ENCODE measurements around the gene LRRTM2.
"Not testable (repeated sequence)": the region's sequence is repeated elsewhere in the genome, so short reads cannot be mapped to it uniquely, and the experiment has no call there.

LRRTM2 gene, protein sequence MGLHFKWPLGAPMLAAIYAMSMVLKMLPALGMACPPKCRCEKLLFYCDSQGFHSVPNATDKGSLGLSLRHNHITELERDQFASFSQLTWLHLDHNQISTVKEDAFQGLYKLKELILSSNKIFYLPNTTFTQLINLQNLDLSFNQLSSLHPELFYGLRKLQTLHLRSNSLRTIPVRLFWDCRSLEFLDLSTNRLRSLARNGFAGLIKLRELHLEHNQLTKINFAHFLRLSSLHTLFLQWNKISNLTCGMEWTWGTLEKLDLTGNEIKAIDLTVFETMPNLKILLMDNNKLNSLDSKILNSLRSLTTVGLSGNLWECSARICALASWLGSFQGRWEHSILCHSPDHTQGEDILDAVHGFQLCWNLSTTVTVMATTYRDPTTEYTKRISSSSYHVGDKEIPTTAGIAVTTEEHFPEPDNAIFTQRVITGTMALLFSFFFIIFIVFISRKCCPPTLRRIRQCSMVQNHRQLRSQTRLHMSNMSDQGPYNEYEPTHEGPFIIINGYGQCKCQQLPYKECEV

DNA sequence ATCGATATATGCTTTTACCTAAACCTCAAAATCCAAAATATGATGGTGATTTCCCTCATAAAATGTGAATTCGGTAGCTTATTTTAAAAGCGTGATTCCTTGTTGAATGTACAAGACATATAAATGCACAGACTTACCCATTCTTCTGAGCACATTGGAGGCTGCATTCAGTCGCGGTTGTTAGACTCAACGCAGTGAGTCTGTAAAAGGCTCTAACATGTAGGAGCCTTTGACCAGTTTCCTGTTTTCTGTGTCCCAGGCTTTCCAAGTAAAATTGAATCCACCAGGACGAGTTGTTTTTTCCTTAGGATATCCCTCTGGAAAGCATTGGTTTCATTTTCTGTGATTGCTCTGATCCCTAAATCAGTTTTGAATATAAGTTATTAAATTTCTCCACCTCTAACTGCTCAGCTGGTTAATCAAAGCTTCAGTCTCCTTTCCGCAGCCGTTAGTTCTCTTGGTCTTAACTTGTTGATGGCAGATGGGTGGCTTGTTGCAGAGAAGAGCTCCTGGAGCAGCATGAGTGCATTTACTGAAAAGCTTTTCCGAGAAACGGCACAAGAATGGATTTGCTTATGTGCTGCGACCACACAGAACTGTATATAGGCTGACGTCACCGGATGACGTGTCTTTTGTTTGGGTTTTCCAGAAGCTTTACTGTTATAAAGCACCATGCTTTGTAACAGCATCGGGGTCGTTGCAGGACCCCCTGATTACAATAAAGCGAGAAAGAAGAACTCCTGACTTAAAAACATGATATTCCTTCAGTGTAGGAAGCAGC is at the start of gene LRRTM2:
Gene LRRTM2, minus strand, starts transcription at position 565 of the 781 bp plus-strand sequence. Its CDS starts 424 bp downstream, at position 141.
- DNase-seq (ENCODE audit: low read depth), result no peak

DNA sequence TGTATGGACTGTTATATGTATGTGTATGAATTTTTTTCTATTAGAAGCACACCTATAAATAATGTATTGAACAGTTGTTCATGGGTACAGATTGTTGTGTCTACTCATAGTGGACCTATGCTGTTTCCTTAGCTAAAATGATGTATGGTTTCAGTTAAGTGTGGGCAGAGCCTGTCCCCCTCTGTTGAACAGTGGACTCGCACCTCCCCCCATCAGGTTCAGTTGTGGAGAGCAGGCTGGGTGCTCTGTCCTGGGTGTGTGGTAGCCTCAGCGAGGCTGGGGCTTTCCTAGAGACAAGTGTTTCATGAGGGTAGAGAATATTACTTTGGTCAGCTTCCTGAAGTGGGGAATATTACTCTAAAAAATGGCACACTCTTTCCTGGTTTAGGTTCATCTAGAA is 47.4 kb upstream of the LRRTM2 start:
- DNase-seq (ENCODE audit: low read depth), result no peak

DNA sequence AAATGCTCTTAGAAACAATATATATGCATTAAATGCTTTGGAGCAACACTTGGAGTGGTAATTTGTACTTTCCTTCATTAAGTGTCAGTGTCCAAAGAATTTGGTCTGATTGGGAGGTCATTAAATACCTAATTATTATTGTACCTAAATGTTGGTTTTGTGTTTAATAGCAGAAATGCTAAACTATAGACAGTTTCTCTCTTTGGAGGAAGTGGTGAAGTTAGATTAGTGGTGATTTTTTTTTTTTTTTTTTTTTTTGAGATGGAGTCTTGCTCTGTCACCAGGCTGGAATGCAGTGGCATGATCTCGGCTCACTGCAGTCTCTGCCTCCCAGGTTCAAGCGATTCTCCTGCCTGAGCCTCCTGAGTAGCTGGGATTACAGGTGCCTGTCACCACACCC is 46.2 kb upstream of the LRRTM2 start:
- not testable (repeated sequence) for DNase-seq (ENCODE audit: low read depth)

DNA sequence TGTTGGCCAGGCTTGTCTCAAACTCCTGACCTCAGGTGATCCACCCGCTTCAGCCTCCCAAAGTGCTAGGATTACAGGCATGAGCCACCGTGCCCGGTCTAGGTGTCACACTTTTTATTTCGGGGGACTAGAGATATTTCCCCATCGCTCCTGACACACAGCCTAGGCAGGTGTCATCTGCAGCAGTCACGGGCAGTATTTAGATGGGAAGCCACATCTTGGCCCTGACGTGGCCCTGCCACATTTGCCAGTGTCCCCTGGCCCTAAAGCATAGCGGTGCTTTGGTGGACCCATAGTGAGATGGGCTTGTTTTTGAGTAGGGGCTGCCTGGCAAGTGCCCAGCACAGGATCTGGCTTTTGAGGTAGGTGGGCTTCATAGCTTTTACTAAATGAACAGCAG is 45.0 kb upstream of the LRRTM2 start:
- no peak for DNase-seq (ENCODE audit: low read depth)

DNA sequence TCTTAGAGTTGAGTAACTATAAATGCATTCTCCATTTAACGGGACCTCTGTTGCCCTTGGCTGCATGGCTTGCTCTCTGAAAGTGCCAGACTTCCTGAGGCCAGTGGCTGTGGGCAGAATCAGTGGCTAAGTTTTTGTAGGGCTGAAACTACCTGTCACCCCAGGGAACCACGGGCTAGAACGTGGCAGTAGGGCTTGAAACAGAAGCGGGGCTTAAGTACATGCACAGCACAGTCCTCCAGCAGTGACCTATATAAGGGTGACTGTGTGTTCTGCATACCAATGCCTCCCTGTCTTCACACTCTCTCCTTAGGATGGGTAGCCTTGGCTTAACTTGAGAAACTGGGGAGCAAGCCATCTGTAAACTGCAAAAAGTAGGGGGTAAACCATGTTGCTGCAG is 43.6 kb upstream of the LRRTM2 start:
- no peak for DNase-seq (ENCODE audit: low read depth)

DNA sequence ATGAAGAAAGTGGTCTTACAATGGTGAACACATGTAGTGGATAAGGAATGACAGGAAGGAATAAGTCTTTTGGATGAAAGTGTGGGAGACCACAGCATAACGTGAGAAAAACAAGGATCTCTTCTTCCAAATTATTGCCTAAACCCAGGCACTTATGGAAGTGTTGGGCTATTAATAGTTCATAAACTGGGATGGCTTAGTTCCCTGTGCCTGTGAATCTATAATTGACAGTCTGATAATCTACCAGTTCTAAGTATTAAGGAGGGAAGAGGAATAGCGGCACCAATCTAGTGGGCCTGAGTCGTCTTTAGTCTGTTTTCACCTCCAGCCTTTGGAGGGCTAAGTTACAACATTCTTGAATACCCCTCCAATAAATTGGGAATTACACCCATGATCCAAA is 39.2 kb upstream of the LRRTM2 start:
- DNase-seq (ENCODE audit: low read depth), result no peak

DNA sequence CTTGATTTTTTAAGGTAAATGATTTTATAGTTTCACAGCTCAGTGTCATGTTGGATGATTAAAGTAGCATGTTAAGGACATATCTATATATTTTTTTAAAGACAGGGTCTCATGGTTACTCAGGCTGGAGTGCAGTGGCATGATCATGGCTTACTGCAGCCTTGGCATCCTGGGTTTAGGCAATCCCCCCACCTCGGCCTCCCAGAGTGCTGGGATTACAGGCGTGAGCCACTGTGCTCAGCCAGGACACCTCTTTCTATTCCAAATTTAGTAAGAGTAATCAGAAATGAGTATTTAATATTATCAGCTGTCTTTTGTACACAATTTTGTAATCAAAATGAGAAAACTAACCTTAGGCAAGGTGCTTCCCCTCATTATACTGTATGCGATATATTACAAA is 38.6 kb upstream of the LRRTM2 start:
- DNase-seq (ENCODE audit: low read depth), result no peak

DNA sequence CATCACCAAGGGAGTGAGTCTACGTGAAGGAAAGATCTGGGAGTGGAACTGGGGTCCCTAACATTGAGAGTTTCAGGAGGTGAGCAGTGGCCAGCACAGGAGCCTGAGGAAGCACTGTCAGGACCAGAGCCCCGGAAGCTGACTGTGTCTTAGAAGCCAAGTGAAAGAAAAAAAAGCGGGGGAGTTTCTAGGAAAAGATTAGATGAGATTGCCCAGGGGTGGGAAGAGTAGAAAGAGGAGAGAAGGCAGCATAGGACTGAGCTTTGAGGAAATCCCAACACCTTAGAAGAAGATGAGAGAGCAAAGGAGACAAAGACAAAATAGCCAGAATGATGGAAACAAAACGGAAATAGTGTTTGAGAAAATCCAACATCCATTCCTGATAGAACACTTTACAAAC is 37.0 kb upstream of the LRRTM2 start:
- DNase-seq (ENCODE audit: low read depth), result no peak

DNA sequence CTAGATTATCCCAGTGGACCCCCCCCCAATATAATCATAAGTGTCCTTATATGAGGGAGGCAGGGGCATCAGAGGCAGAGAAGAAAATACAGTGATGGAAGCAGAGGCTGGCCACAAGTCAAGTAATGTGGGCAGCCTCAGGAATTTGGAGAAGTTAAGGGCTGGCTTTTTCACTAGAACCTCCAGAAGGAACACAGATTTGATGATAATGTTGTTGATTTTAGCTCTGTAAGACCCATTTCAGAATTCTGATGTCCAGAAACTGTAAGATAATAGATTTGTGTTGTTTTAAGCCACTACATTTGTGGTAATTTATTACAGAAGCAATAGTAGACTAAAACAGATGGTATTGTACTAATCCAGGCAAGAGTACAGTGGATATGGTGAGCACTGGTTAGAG is 36.3 kb upstream of the LRRTM2 start:
- no peak for DNase-seq (ENCODE audit: low read depth)

DNA sequence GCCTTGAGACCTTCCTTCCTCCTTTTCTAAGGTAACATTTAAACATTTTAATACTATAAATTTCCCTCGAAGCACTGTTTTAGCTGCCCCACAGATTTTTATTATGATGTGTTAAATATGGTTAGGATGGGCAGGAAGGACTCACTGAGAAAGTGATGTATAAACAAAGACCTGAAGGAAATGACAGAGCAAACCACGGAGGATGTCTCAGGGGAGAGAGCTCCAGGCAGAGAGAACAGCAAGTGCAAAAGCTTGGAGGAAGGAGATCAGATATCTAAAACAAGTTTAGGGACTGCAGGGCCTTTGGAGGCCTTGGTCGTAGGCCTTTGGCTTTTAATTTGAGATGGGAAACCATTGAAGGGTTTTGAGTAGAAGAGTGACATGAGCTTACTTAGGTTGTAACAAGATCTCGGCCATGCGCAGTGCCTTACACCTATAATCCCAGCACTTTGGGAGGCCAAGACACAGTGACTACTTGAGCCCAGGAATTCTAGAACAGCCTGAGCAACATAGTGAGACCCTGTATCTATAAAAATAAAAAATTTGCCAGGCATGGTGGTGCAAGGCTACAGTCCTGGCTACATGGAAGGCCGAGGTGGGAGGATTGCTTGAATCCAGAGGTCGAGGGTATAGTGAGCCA is 35.5 kb upstream of the LRRTM2 start:
- DNase-seq (ENCODE audit: low read depth), result no peak

DNA sequence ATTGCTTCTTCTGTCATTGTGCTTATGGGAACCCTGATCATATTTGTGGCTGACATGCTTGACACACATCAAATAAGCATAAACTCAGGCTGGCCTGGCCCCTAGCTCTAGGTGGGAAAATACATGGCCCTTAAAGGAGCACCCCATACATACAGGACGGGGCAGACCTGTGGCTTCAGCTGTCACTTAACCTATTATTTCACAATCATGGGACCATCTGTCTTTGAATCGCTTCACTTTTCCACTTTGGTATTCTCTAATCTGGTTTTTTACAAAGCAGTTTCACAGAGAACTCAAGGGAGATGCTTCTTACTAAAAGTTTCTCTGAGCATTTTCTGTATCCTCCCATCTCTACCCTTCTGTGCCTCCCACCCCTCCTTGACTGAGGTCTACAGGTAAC is 34.6 kb upstream of the LRRTM2 start:
- no peak for DNase-seq (ENCODE audit: low read depth)

DNA sequence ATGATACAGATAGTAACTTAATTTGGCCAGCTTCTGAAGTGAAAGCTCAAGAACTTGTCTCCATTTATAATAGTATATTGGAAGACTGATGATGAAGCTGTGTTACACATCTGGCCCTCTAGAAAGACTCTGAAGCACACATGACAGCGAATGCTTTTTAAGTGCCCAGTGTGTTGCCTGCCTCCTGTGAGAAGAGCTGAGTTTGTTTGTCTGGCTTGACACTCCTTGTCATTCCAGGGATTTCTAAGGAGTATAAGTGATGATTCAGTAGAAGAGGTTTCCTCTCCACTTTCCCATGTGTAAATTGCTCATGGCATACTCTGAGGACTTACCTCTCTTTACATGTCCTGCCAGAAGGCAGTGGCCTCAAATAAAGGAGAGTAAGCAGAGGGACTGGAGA is 30.4 kb upstream of the LRRTM2 start:
- no peak for DNase-seq (ENCODE audit: low read depth)

DNA sequence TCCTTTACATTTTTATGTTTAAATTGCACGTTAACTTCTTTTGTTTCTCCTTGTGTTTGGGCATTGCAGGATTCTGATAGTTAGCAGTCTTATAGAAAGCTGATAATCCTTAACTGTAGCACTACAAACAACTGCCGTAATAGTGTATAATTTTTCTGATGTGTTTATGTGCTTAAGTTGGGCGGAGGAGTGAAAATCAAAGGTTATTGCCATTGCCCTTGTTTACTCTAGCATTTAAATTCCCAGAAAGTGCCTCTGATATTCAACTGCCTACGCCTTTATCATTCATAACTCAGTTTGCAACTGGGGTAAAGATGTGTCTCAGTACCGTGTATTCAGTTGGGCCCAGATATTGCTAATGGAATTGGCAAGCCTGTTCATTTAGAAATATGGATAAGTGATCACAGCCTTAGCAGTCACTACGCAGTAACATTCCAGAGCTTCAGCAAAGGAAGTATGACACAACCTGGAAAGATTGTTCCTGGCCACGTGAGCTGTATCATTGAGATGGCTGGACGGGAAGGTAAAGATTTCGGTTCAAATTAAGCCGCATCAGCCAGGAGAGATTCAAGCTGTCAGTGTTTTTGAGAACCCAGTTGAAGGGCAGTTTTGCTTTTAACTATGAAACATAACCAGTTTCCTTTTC is 28.1 kb upstream of the LRRTM2 start:
- no peak for DNase-seq (ENCODE audit: low read depth)

DNA sequence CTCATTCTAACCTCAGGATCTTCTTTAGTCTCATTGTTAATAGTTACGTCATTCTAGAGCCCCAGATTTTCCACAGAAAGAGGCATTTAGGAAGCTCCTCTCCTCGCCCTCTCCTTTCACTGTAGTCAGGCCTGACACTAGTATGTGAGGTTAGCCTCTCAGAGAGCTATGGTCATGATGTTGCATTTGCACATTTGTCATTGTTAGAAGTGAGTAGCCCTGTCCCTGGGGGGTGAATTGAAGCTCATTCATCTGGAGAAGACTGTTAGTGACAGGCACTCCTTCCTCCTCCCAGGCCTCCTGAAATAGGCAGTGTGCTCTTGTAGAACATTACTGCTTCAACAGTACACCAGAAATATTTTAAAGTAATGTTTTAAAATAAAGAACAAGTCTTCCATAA is 26.6 kb upstream of the LRRTM2 start:
- no peak for DNase-seq (ENCODE audit: low read depth)

DNA sequence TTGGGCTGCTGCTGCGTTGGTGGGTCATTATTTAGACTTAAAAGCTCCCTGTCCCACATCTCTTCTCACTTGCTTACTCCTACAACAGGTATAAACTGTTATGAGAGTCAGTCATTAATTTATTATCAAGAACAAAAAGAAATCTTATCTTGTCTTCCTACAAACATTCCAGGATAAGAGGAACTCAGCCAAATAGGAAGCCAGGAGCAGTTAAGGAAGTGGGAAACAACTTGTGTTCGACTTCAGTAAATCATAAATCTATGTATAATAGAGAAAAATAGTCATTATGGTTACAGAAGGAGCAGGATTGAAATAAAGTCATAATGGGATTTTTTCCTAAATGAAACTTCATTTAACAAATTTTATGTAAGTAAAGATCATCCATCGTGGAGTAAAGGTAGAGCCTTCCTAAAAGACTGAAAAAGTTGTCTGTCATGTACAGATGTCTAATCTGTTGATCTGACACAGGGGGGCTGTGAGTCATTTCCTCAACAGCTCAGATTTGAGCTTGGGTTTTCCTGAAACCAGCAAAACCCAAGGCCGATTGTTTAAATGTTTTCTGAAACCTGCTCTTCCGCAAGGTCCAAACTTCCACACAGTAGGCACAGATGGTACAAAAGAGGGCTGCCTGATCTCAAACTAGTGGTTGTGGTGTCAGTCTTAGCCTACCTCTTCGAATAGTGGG is 25.3 kb upstream of the LRRTM2 start:
- DNase-seq (ENCODE audit: low read depth), result no peak

DNA sequence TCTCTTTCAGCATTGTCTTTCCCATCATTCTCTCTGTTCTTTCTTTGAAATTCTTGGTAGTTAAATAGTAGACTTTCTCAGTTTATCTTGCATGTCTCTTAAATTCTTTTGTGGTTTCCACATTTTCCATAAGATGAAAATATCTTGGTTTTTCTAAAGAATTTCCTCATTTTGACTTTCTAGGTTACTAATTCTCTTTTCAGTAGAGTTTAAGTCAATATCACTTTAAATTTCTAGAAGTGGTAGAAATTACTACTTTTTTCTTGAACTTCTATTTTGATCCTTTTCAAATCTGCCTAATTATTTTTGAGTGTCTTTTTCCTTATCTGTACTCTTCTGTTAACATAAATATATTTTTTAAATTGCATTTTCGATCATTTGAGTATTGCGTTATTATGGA is 23.6 kb upstream of the LRRTM2 start:
- DNase-seq (ENCODE audit: low read depth), result no peak

DNA sequence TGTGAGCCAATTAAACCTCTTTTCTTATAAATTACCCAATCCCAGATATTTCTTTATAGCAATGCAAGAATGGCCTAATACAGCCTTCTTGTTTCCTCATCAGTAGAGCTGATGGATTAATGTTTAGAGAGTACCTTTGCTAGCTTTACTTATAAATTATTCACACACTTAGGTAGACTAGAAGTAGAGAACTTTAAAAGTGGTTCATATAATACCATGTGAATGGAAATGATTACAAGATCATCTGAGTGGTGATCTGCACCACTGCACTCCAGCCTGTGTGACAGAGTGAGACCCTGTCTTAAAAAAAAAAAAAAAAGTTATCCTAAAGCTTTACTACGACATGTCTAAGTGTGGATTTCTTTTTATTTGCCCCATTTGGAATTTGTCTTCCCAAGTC is 23.2 kb upstream of the LRRTM2 start:
- DNase-seq (ENCODE audit: low read depth), result no peak

DNA sequence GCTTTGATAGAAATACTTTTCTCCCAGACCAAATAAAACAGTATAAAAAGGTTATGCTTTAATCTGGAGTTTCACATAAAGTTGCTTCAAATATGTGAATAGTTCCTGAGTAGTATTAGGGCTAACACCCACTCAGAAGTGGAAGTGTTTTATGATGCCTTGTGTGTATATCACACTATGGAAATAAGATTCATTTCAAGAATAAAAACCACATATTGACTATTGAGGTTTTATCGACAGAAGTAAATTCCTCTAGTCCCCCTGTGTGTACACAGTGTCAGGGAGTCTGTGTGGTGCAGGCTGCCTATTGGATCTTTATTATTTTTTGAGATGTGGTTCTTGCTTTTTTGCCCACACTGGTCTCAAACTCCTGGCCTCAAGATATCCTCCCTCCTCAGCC is 20.8 kb upstream of the LRRTM2 start:
- no peak for DNase-seq (ENCODE audit: low read depth)

DNA sequence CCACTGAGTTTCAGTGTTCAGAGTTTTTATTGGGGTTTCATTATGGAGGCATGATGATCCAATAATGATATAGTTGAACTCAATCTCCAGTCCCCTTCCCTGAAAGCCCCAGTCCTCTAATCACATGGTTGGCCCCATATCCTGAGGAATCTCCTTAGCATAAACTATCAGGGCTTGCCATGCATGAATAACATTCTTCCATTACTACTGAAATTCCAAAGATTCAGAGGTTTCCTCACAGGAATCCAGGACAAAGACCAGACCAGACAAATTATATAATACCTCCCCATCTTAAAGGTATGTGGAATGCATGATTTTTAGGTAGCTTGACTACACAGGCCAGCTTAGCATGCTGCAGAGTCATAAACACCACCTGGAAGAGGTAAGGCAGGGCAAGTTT is 15.5 kb upstream of the LRRTM2 start:
- no peak for DNase-seq (ENCODE audit: low read depth)

DNA sequence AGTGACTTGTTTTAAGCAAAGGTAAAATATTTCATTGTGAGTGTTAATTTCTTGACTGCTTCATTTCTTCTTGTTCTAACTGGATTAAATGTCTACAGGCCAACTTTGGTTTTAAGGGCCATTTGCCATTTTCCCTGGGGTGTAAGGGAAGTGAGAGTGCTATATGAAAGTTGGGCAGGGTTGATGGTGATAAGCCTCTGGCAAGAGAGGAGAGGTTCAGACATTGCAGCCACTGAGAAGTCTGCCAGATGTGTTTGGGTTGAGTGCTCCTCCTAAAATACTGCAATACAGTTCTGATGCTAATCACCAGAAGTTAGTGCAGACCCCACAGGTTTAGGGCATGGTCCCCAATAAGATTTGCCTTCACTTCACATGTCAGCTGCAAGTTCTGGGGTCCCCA is 14.9 kb upstream of the LRRTM2 start:
- no peak for DNase-seq (ENCODE audit: low read depth)

DNA sequence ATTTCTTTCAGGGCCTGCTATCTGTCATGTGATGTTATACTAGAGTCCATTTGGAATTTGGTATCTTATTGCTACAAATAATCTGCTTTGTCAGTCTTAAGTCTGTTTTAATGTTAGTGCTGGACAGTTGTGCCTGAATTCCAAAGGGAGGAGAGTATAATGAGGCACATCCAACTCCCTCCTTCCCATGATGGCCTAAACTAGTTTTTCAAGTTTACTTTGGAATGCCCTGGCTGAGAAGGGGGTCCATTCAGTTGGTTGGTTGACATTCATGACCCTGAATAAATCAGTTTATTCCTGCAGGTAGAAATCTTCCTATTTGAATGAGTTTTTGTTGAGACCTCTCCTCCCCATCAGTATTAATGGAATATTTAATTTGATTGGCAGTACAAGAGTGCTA is 9.4 kb upstream of the LRRTM2 start:
- no peak for DNase-seq (ENCODE audit: low read depth)

DNA sequence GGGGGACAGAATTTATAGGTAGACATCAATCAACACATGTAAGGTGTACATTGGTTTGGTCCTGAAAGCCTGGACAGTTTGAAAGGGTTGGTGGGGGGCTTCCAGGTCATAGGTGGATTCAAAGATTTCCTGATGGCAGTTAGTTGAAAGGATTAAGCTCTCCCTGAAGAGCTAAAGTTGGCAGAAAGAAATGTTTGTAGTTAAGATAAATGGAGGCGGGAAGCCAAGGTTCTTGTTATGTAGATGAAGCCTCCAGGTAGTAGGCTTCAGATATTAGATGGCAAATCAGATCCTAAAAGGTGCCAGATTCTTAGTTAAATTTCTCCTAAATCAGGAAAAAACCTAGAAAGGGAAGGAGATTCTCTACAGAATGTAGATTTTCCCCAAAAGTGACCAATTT is 9.0 kb upstream of the LRRTM2 start:
- DNase-seq (ENCODE audit: low read depth), result no peak
